NCI-H2196 treated with DMSO at 0.1 percent for 48 hours (cell line): ENCODE measurements around the gene TERC.
"Not testable (repeated sequence)": the region's sequence is repeated elsewhere in the genome, so short reads cannot be mapped to it uniquely, and the experiment has no call there.

Experiments used
- DNase-seq: peaks from one replicate; lab custom pipeline; 2025; ENCODE audit not compliant: unreplicated experiment; lab: John Stamatoyannopoulos, UW

TERC gene

DNA sequence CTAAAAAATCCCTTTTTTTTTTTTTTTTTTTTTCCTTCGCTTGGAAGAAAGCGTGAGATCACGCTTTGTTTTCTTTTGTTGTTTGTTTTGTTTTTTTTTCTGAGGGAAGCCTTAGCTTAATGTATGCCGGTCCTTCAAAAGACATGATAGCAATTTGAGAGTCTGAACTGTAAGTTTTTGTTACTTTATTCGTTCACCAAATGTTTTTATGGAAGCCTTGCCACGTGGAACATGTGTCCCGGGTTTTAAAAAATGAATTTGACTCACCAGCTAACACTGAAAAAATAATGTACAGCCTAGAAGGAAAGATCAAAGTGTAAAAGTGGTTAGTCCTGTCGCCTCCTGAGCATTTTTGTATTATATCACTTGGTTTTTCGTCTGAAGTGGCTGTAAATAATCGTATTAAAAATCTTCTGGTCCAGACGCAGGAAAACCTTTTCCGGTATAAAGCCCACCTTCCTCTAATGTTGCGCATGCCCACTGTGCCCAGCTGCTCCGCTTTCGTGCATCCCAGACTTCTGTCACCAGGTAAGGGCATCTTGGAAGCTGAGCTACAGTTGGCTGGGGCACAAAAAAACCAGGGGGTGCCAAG lies 7.5 kb upstream of the TERC start:
- peak; percentile 83 for DNase-seq

DNA sequence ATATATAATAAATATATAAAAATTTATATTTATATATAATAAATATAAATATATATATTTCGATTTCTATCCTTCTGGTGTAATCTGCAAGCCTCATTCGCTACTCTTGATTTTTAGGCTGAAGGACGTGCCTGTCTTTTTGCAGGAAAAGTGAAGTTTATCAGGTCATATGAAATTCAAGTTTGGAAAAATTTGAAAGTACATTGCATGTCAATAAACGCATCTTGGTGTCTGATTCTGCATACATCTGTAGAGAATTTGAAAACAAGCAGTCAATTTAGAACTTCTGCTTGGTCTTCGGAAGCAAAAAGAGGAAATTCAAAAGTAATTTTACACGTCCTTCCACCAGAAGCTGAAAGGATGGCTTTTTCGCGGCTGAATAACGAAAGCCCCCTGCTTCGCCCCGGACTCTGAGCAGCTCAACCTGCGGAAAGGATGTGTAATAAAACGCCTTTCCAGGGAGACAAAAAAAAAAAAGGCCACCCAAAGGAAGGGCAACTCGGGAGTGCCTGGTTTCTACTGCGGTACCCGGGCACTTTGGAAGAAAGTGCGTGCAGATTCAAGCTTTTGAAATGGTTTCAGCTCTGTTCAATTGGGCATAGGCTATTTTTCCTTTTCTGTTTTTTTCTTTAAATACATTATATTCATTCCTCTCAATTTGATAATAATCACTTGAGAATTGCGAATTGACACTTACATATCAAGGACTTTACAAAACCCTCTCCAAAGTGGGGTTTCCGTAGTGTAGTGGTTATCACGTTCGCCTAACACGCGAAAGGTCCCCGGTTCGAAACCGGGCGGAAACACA lies 6.8 kb upstream of the TERC start:
- DNase-seq, result peak; percentile 51

DNA sequence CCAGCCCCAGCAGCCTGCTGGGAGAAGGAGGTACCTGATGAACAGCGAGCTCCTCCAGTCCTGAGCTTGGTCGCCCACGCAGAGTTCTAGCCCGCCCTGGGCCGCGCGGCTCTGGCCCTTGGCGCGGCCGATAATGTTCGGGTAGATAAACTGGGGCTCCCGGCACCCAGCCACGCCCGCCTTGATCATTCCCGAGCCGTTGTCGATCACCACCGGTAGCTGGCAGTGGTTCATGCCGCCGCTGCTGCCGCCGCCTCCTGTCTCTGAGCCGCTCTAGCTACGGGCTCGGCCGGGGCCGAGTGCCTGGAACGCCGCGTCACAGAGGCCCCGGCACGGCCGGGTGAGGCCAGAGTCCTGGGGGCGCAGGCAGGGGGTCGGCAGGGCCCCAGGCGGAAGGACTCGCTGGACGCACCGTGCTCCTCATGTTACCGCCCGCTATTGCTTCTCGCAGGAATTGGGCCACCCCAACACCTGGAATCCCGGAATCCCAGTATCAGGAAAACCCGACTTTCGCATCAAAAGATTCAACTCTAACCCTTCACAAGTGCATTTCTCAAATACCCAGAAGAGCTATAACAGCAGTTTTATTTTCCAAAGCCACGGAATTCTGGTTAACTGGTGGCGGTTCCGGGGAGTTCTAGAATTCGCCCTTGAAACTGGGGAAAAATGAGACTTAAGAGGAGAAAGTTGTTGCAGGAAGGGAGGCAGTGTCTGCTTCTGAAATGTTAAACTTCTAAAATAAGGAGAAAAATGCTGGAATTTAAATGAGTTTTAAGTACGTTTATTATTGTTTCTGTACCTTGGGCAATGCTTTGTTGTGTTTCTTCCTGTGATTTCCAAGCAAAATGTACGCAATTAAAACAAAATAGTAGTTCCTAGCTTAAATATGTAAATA lies 4.7 kb upstream of the TERC start, which contains the start of gene ACTRT3:
Gene ACTRT3, minus strand, starts transcription at position 275 of the 895 bp plus-strand sequence. Its CDS starts 41 bp downstream, at position 234.
- DNase-seq, result no peak

DNA sequence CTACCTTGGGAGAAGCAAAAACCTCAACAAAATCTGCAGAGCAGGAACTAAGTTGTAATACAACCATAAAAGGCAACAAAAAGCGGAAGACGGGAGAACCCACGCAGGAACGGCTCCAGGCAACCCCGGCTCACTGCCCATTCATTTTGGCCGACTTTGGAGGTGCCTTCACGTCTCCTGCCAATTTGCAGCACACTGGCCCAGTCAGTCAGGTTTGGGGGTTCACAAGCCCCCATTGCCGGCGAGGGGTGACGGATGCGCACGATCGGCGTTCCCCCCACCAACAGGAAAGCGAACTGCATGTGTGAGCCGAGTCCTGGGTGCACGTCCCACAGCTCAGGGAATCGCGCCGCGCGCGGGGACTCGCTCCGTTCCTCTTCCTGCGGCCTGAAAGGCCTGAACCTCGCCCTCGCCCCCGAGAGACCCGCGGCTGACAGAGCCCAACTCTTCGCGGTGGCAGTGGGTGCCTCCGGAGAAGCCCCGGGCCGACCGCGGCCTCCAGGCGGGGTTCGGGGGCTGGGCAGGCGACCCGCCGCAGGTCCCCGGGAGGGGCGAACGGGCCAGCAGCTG lies 463 bp downstream of the TERC start:
- no peak for DNase-seq

DNA sequence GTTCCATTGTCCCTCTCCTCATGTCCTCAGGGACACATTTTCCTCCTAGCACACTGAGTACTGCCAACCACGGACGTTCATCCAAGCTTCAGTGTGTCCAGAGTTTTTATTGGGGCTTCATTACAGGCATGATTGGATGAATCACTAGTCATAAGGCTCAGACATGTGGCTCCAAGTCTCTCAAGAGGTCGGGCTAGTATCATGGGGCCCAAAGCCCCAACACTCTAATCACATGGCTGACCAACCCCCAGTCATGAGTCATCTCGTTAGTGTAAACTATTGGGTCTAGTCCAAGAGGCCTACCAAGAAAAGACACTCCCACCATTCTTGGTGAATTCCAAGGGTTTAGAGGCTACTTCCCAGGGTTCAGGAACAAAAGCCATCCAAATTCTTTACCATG lies 4.4 kb downstream of the TERC start:
- no peak for DNase-seq

DNA sequence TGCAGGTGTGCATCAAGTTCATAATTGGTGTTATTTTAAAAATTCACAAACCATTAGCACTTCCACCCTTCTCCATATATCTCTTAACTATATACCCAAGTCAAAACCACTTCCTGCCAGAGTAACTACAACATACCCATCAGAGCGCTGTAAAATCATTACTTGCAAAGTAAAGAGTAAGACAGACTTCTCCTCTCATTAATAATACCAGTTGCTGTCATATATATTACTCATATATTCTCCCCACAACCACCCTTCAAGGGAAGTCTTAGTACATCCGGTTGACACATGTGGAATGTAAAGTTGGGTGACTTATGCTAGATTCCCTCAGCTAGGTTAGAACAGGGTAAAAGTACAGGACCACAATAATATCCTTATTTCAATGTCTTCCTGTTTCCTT lies 5.6 kb downstream of the TERC start:
- no peak for DNase-seq

DNA sequence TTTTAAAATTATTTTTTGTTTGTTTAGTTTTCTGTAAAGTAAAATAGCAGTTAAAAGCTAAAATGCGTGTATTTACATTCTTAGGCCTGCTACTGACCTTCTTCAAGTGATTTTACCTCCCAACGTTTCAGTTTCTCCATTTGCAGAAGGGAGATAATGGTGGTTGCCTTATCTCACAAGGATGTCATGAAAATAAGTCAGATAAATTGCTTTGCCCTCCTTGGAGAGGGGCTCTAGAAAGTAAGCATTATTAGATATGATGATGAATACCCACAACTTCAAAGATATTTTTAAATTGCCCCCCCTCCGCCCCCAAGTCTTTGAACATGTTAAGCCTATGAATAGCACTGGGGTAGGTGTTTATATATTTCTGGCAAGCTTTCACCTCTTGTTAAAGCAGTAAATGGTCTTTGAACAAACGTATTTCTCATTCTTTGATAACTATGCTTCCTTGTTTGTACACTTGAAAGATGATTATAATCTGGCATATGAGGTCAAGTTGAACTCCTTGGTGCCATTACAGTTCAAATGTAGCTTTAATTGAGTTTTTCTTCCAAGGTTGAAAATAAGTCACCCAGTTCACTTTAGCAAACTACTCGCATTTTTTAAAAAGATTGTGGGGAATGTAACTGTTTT lies 6.4 kb downstream of the TERC start:
- DNase-seq, result no peak

DNA sequence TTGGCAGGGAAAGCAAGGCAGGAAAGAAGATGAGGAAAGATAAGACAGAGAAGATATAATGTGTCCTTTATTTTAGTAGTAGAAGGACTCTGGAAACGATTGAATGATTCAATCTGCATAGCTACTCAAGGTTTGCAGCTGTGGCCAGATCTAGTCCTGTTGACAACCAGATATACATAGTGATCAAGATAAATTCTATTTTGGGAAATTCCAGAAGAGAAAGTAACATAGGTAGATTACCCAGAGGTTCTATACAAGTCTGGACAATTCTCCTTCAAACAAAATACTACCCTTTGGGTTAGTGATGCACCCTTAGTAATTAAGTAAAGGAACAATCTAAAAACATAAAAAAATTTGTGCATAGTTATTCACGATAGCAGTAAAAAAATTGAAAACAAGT lies 9.4 kb downstream of the TERC start:
- no peak for DNase-seq

DNA sequence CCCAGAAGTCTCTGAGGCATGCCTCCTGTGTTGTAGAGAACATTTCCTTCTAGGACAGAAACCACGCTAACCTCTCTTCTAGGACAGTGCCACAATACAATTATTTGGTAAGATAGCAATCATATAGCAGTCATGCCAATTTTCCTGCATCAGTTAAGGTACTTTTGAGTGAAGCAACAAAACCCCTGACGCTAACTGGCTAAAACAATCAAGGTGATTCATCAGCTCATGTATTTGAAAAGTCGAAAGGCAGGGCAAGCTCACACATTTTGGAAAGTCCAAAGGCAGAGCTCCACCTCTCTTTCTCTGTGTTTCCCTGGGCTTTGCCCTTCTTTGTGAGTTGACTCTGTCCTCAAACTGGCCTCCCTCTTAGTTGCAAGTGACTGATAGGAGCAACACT lies 10.1 kb downstream of the TERC start:
- no peak for DNase-seq

DNA sequence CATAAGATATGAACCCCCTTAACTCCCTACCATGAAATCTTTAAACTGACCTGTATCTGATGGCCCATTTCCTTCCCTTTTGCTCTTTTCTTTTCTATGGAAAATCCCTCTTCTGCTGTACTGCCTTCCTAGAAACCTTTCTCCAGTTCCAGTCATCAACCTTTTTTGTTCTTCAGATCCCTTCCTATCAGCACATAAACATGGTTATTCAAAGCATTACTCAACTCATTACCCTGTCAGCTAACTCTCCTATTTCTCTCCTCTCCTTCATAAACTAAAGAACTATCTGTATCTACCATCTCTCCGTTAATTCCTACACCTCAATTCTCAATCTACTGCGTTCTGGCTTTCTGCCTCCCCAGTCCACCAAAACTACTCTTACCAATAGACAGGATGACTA lies 13.0 kb downstream of the TERC start:
- no peak for DNase-seq

DNA sequence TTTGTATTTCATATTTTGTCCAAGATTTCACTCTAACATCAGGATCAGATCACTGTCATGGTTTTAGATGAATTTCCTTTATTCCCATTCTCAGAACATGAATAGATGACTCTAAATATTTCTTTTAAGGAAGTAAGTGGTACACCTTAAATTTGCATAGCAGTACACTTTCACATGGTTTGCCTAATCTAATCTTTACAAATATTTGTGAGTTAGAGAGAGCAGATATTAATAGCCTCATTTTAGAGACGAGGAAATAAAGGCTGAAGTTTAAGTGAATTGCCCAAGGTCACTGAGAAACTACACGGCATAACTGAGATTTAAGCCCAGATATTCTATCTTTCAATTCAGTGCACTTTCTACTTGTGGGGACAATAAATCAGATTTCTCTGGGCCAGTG lies 14.2 kb downstream of the TERC start:
- DNase-seq, result no peak

DNA sequence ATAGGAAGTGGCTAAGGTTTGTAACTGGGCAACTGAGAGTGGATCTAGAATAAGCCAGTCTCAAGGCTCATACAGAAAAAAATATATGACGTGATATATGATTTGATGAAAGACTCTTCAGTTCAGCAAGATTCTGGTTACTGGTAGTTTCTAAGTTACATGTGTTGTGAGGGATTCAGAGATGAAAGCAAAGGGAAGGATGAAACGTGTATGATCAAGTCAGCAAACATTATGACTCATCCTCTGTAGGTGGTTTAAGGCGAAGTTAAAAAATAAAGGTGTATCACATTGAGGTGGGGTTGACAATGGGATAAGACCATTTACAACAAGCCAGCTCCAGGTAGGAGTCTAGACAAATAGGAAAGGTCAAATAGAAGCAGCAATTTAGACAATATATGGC lies 16.2 kb downstream of the TERC start:
- DNase-seq, result no peak

DNA sequence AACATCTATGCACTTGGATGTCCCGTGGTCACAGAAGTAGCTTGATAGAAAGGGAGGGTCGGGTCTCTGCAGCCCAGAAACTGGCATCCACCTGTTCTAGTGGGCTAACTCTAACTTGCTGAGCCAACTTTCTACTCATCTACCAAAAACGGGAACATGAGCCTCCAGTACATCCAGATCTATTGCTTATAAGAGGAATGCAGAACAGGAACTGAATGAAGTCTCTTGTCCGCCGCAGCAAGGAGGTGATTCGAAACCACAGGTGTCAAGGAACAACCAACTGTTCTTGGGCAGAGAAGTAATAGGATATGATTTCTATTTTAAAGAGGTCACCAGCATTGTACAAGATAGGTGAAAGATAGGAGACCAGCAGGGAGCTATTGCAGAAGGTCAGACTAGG lies 17.9 kb downstream of the TERC start:
- no peak for DNase-seq

DNA sequence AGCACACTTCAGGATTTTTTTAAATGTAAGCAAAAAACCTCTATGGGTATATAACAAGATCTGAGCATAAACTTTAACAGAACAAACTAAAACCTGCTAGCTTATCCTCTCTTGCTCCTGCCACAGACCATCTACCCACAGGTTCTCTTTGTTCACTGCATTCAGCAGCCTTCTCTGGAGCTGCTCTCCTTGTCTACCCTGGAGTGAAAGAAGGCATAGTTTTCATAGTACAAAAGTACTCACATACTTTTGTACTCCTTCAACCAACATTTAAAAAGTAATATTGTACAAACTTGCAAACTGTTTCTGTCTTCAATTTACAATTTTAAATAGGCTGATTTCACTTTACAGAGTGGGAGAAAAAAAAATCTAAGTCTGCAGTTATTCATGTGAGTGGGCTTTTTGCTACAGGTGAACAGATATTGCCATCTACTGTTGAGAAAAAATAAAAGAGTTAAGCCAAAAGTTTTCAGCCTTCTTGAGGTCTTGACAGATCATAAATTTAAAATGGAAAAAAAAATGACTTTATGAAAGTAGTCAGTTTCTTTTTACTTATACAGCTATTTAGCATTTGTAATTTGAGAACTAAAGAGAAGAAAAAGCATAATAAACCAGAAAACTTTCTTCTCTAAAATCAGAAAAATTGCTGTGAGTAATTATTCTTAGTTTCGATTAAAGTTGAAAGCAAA lies 20.4 kb downstream of the TERC start:
- DNase-seq, result no peak

DNA sequence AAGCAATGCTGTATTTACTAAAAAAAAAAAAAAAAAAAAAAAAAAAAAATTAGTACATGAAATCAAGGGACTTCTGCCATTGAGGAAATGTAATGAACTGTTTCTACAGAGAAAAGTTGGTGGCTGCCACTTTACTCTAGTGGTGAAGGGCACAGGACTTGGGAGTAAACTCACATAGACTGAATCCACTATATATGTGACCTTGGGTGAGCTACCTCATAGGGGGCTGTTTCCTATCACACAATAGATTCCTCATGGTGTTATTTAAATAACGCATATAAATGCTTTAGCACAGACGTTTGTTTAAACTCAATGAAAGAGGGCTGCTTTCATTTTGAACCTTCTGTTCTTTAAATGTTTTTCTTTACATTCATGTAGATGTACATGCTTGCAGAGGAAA lies 25.8 kb downstream of the TERC start:
- no peak for DNase-seq

DNA sequence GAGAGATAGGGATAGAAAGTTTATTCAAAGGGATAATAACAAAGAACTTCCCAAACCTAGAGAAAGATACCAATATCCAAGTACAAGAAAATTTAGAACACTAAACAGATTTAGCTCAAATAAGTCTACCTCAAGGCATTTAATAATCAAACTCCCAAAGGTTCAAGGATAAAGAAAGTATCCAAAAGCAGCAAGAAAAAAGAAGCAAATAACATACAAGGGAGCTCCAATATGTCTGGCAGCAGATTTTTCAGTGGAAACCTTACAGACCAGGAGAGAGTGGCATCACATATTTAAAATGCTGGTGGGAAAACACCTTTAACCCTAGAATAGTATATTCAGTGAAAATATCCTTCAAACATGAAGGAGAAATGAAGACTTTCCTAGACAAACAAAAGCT lies 33.0 kb downstream of the TERC start:
- not testable (repeated sequence) for DNase-seq

DNA sequence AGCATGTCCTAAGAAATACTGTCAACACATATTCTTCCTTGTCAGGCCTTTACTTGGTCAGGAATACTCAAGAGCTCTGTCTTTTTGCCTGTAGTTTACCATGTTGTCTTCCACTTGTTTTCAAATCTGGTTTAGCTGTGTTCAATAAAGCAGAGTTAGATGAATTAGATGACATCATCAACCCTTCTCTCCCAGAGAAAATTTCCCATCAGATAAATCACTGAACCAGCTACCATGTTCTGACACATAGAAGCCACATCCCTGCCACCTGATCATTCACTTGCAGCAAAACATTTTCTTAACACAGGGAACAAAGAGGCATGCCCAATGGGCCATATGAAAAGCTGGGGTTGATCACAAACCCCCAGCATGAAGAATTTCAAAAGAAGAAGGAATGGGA lies 42.1 kb downstream of the TERC start:
- DNase-seq, result no peak

DNA sequence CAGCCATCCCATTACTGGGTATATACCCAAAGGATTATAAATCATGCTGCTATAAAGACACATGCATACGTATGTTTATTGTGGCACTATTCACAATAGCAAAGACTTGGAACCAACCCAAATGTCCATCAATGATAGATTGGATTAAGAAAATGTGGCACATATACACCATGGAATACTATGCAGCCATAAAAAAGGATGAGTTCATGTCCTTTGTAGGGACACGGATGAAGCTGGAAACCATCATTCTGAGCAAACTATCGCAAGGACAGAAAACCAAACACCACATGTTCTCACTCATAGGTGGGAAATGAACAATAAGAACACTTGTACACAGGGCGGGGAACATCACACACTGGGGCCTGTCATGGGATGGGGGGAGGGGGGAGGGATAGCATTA lies 46.4 kb downstream of the TERC start:
- DNase-seq, result not testable (repeated sequence)
